ENCODE results near the gene STARD3.
A peak's percentile ranks its signal among the peaks of the same experiment; 100 is the strongest.

STARD3 gene

DNA sequence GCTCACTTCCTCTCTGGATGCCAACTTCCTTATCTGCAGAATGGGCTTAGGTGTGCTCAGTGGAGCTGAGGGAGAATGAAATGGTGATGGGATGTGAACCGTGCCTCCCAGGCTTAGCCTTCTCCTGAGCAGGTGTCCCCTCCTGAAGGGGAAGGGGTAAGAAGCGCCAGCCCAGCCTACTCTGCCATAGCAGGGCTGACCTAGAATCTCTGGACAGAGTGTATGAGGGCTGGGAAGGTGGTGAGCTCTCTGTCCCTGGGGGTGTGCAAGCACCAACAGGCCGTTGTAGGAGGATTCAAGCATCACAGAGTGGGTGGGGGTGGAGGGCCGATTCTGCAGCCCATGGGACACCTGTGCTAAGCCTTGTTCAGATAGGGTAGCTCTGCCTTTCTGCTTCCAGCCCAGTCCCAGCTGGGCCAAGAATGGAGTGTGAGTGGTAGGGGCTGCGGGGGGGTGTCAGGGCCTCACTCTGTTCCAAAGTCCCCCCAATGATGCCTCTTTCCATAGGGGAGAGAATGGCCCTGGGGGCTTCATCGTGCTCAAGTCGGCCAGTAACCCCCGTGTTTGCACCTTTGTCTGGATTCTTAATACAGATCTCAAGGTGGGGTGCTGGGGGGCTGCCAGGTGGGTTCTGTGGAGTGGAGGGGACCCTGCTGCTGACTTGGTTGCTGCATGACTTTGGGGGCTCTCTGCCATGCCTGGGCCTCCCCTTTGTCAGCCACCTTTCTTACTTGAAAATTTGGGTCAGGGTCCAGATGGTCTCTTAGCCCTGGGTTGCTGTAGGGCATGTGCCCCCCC lies 25.0 kb downstream of the STARD3 start:
- DNase-seq: no peak

DNA sequence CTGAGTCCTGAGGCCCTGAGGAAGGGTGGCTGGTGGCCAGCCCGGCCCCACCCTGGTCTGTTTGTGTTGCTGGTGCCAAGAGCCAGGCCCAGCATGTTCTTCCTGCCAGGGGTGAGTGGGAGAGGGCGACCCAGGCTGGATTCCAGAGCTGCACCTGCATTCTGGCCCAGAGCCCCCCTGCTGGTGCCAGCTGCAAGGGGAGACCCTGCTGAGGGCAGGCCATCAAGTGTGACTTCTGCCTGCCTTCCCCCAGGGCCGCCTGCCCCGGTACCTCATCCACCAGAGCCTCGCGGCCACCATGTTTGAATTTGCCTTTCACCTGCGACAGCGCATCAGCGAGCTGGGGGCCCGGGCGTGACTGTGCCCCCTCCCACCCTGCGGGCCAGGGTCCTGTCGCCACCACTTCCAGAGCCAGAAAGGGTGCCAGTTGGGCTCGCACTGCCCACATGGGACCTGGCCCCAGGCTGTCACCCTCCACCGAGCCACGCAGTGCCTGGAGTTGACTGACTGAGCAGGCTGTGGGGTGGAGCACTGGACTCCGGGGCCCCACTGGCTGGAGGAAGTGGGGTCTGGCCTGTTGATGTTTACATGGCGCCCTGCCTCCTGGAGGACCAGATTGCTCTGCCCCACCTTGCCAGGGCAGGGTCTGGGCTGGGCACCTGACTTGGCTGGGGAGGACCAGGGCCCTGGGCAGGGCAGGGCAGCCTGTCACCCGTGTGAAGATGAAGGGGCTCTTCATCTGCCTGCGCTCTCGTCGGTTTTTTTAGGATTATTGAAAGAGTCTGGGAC lies 25.8 kb downstream of the STARD3 start:
- DNase-seq: no peak

- no peak for DNase-seq
Measured at GRCh38 chr17:39663340-39663687, 26.4 kb downstream of the STARD3 start.

GRCh38 chr17:39663688-39664580 lies 27.0 kb downstream of the STARD3 start:
- no peak for DNase-seq

DNA sequence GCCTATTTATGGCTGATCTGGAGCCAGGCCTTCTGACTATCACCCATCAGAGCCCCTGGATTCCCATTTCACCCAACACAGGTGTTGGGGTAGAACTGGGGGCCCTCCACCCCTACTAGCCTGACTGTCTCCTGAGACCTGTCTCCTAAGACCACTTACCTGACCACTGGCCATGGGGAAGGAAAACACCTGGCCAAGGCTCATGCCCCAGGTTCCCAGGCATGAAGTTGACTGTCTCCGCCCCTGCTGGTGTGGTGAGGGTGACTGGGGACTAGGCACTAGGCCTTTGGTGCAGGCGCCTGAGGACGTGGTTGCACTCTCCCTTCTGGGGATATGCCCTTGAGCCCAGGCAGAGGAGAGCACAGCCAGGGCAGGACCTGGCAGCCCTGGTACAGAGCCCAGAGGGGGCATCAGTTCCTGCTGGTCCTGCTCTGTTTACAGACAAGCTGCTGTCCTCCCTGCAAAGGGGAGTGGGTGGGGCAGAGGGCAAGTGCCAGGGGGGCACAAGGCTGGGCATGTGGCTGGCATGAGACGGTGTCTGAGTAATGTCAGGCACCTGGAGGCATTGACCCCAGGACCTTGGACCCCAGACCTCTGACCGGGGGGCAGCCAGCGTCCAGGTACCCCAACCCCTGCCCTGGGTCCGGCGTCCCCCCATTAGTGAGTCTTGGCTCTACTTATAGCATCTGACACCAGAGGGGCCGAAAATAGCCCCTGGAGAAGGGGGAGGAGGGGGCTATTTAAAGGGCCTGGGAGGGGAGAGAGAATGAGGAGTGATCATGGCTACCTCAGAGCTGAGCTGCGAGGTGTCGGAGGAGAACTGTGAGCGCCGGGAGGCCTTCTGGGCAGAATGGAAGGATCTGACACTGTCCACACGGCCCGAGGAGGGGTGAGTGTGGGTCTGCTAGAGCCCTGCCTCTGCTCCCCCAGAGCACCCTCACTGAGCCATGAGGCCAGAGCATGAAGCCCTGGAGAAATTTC lies 27.9 kb downstream of the STARD3 start, which contains the start of gene TCAP:
TSS of gene TCAP (plus strand) at position 769 of the 981 bp plus-strand sequence. CDS start at position 780, 11 bp downstream.
- DNase-seq: no peak

DNA sequence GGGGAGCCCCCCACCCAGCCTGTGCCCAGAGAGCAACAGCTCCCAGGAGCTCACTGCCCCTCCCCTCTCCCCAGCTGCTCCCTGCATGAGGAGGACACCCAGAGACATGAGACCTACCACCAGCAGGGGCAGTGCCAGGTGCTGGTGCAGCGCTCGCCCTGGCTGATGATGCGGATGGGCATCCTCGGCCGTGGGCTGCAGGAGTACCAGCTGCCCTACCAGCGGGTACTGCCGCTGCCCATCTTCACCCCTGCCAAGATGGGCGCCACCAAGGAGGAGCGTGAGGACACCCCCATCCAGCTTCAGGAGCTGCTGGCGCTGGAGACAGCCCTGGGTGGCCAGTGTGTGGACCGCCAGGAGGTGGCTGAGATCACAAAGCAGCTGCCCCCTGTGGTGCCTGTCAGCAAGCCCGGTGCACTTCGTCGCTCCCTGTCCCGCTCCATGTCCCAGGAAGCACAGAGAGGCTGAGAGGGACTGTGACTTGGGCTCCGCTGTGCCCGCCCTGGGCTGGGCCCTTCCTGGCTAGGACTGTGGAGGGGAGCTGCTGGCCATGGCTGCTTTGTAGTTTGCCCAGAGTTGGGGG lies 28.8 kb downstream of the STARD3 start:
- peak; percentile 43 for DNase-seq

GRCh38 chr17:39666231-39666600 lies 29.3 kb downstream of the STARD3 start:
- no peak for DNase-seq

- no peak for DNase-seq
Measured at GRCh38 chr17:39666601-39667261, 29.8 kb downstream of the STARD3 start.

DNA sequence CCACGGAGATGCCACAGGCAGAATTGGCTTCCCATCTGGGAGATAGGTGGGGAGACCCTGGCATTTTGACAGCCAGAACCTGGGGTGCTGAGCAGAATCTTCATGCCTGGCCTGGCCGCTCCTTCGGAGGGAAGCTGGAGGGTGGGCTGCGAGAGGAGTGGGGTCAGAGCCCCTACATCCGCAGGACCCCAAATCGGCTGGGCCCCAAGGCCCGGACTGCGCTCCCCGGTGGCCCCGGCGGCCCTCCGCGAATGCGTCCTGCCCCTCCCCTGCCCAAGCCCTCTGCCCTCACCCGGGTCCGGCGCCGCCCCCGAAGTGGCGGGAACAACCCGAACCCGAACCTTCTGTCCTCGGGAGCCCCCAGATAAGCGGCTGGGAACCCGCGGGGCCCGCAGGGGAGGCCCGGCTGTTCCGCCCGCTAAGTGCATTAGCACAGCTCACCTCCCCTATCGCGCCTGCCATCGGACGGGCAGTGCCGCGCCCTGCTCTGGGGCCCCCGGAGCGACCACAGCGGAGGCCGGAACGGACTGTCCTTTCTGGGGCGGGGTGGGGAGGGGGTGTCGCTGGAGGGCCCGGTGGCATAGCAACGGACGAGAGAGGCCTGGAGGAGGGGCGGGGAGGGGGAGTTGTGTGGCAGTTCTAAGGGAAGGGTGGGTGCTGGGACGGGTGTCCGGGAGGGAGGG lies 30.5 kb downstream of the STARD3 start:
- no peak for DNase-seq

- DNase-seq: peak; percentile 71
Measured at GRCh38 chr17:39667945-39668924, 31.3 kb downstream of the STARD3 start, which contains the start of gene PNMT. Gene PNMT (plus strand): TSS chr17:39668453. CDS start chr17:39668476, 23 bp downstream.

DNA sequence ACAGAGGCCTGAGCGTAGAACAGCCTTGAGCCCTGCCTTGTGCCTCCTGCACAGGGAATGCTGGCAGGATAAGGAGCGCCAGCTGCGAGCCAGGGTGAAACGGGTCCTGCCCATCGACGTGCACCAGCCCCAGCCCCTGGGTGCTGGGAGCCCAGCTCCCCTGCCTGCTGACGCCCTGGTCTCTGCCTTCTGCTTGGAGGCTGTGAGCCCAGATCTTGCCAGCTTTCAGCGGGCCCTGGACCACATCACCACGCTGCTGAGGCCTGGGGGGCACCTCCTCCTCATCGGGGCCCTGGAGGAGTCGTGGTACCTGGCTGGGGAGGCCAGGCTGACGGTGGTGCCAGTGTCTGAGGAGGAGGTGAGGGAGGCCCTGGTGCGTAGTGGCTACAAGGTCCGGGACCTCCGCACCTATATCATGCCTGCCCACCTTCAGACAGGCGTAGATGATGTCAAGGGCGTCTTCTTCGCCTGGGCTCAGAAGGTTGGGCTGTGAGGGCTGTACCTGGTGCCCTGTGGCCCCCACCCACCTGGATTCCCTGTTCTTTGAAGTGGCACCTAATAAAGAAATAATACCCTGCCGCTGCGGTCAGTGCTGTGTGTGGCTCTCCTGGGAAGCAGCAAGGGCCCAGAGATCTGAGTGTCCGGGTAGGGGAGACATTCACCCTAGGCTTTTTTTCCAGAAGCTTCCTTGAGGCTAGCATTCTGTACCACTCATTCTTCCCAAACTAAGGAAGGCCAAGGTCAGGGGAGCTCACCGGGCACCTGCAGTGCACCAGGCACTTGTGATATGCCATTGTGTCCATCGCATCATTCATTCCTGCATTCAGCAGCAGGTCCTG lies 33.2 kb downstream of the STARD3 start:
- no peak for DNase-seq

- no peak for DNase-seq
Measured at GRCh38 chr17:39670746-39671145, 33.8 kb downstream of the STARD3 start.

GRCh38 chr17:39671651-39672521 lies 34.9 kb downstream of the STARD3 start:
- DNase-seq: peak; percentile 42

DNA sequence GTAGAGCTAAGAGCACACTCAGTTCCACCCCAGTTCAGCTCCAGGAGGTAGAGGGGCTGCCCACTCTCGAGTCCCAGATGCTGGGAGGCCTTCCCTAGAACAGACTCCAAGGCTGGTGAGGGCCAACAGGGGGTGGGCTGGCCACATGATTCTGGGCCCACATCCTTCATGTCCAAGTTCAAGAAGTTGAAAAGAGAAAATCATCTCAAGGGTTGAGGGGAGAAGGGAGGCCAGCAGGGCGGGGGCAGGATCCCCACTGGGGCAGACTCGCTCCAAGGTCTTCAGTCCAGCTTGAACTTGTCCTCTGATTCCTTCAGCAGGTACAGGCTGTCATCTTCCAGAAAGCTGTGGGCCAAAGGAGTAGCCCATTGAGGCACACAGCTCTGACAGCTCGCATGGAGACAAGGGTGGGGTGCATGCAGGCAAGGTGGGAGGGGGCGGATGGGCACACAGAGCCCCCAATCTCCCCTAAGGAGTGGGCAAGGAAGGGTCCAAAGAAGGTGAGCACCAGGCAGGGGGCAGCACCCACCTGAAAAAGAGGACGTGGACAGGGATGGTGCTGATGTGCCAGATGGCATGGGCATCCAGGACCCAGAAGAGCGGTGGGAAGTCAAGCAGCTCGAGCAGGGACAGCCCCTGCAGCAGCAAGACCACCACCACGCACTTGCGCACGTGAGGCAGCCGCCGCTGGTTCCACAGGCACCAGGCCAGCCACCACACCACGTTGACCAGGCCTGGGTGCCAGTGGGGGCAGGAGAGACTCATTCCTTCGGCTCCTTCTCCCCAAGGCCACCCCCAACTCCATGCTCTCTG lies 35.8 kb downstream of the STARD3 start:
- DNase-seq: no peak

GRCh38 chr17:39673335-39674081 lies 36.6 kb downstream of the STARD3 start:
- no peak for DNase-seq
